HepG2 (cell line): Measurements from ENCODE around the gene ATRAID. TPM values are rescaled to one million over a fixed set of nuclear protein-coding genes. Genes with fewer than 3 reads are reported as not detected.

ENCODE experiments used
- ASH2L ChIP-seq: fragments of 300-600, 200-600 bp; sonication (generic); IDR thresholded peaks from 2 replicates; pipeline ENCODE4 v1.7.0; 2017; ENCODE audit warnings: low read depth, mild to moderate bottlenecking, moderate library complexity, mixed read lengths, low read length; ENCODE audit not compliant: insufficient read length
- FOXA3 ChIP-seq: IDR thresholded peaks from 2 replicates; pipeline ENCODE4 v1.6.1; 2016; ENCODE audit warnings: missing genetic modification reagents, missing compliant biosample characterization
- HES4 ChIP-seq: sonication (generic); formaldehyde crosslinking; IDR thresholded peaks from 2 replicates; pipeline ENCODE4 v1.9.0; 2021; ENCODE audit warnings: mild to moderate bottlenecking, missing genetic modification reagents, borderline replicate concordance
- KDM5A ChIP-seq: fragments of 200-600 bp; sonication (generic); IDR thresholded peaks from 2 replicates; pipeline ENCODE4 v1.7.0; 2018; ENCODE audit warnings: antibody characterized with exemption, mild to moderate bottlenecking, low read length, borderline replicate concordance
- MLLT10 ChIP-seq: sonication (generic); formaldehyde crosslinking; IDR thresholded peaks from 2 replicates; pipeline ENCODE4 v1.4.0; 2020; ENCODE audit warnings: missing genetic modification reagents
- NCOA5 ChIP-seq: sonication (generic); formaldehyde crosslinking; IDR thresholded peaks from 2 replicates; pipeline ENCODE4 v1.4.0; 2020; ENCODE audit warnings: missing genetic modification reagents
- POLR2G ChIP-seq: fragments of 200-400 bp; formaldehyde crosslinking; IDR thresholded peaks from 2 replicates; pipeline ENCODE4 v1.6.1; 2018; ENCODE audit warnings: mild to moderate bottlenecking, low read depth, low read length, moderate library complexity
- RAD51 ChIP-seq: fragments of 450-650 bp; IDR thresholded peaks from 2 replicates; pipeline ENCODE4 v1.6.1; 2016; ENCODE audit warnings: borderline replicate concordance
- TBP ChIP-seq: sonication (generic); formaldehyde crosslinking; IDR thresholded peaks from 2 replicates; pipeline ENCODE4 v1.5.0; 2020; ENCODE audit warnings: missing genetic modification reagents
- ZFP36L1 ChIP-seq: sonication (generic); formaldehyde crosslinking; IDR thresholded peaks from 2 replicates; pipeline ENCODE4 v1.8.0; 2022; ENCODE audit warnings: mild to moderate bottlenecking, missing genetic modification reagents, moderate library complexity
- ZNF205 ChIP-seq: IDR thresholded peaks from 2 replicates; pipeline ENCODE4 v1.6.1; 2018; ENCODE audit warnings: missing biosample characterization, missing genetic modification reagents
- ZNF207 ChIP-seq: fragments of 450-650 bp; IDR thresholded peaks from 2 replicates; pipeline ENCODE4 v1.6.1; 2016; ENCODE audit warnings: antibody characterized with exemption, borderline replicate concordance
- ZNF432 ChIP-seq: sonication (generic); formaldehyde crosslinking; IDR thresholded peaks from 2 replicates; pipeline ENCODE4 v1.5.0; 2020; ENCODE audit warnings: missing genetic modification reagents, mild to moderate bottlenecking, borderline replicate concordance
- ZNF672 ChIP-seq: sonication (generic); formaldehyde crosslinking; IDR thresholded peaks from 2 replicates; pipeline ENCODE4 v1.8.1; 2022; ENCODE audit warnings: missing genetic modification reagents
- polyA plus RNA-seq, 8 experiments: library from polyadenylated mRNA; depleted of rRNA in 3 of 8; stranded (reverse) in 7 of 8; unstranded in 1 of 8; fragments of >200 nt; fragmentation: Illumina TruSeq in 4 of 8; extraction: Trizol in 4 of 8; gene quantifications; 2 replicates each; pipeline versions ENCODE4 v1.2.1 to v1.2.3, GENCODE V29; 2011 to 2016; ENCODE audit warnings: low read depth in 4 of 8, missing spikeins in 1 of 8, mixed read lengths in 1 of 8; ENCODE audit not compliant: insufficient read depth in 1 of 8
- total RNA-seq, 5 experiments: library from RNA; depleted of rRNA; stranded (reverse); fragments of >200 nt; fragmentation: Illumina TruSeq; extraction: Trizol; gene quantifications; 2 replicates each; pipeline ENCODE4 v1.2.3, GENCODE V29; 2016; ENCODE audit warnings: low read depth in 1 of 5
- TF ChIP-seq, protein P1 (sequence below): IDR thresholded peaks from 2 replicates; pipeline ENCODE4 v1.6.1; 2016; ENCODE audit warnings: low read depth
- TF ChIP-seq, protein P2 (sequence below): sonication (generic); formaldehyde crosslinking; IDR thresholded peaks from 2 replicates; pipeline ENCODE4 v1.9.0; 2021; ENCODE audit warnings: missing genetic modification reagents, mild to moderate bottlenecking, borderline replicate concordance
- TF ChIP-seq, protein P3 (sequence below): fragments of 450-650 bp; IDR thresholded peaks from 2 replicates; pipeline ENCODE4 v1.6.1; 2017; ENCODE audit warnings: mild to moderate bottlenecking
- TF ChIP-seq, protein P4 (sequence below): sonication (generic); formaldehyde crosslinking; IDR thresholded peaks from 2 replicates; pipeline ENCODE4 v1.4.0; 2020; ENCODE audit warnings: missing genetic modification reagents

ATRAID gene
- total and polyA plus RNA-seq, 2 of the 13 experiments (the other 11 are each of a cell fraction or from before 2014, with no cell fraction given) = 207 to 382 TPM

DNA sequence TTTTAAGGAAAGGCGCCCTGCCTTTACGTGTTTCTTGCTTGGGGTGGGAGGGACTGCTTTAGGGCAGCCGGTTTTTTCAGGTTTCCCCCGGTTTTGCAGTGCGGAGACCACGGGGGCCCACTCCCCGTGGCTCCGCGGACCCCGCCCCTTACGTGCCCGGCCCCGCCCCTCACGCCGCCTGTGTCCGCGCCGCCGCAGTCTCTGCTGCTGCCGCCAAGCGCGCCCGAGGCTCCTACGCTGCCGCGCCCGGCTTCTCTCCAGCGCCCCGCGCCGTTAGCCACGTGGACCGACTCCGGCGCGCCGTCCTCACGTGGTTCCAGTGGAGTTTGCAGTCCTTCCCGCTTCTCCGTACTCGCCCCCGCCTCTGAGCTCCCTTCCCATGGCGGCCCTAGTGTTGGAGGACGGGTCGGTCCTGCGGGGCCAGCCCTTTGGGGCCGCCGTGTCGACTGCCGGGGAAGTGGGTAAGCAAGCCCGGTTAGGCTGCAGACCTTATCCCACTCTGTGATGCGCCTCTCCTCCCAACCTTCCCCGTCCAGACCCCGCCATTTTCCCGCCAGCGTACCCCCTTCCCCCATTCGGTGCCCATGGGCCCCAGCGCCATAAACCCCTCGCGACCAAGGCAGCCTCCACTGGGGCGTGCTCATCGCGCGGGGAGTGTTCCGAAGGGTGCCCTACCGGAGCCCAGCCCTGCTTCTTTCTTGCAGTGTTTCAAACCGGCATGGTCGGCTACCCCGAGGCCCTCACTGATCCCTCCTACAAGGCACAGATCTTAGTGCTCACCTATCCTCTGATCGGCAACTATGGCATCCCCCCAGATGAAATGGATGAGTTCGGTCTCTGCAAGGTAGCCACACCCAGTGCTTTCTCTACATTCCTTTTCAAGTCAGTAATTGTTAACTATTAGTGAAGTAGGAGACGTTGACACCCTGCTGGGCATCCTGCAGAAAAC lies 5.6 kb downstream of the ATRAID start, which contains the start of gene CAD (continued):
- no peak for TF ChIP-seq ZNF432 (CRISPR knock-in tag)
- TF ChIP-seq FOXA3 = no peak
- TF ChIP-seq ASH2L = no peak
- TF ChIP-seq, protein P1, sequence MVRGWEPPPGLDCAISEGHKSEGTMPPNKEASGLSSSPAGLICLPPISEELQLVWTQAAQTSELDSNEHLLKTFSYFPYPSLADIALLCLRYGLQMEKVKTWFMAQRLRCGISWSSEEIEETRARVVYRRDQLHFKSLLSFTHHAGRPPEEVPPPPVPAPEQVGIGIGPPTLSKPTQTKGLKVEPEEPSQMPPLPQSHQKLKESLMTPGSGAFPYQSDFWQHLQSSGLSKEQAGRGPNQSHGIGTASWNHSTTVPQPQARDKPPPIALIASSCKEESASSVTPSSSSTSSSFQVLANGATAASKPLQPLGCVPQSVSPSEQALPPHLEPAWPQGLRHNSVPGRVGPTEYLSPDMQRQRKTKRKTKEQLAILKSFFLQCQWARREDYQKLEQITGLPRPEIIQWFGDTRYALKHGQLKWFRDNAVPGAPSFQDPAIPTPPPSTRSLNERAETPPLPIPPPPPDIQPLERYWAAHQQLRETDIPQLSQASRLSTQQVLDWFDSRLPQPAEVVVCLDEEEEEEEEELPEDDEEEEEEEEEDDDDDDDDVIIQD (CRISPR knock-in tag) = no peak
- TF ChIP-seq POLR2G = peak; percentile 73
- TF ChIP-seq, protein P2, sequence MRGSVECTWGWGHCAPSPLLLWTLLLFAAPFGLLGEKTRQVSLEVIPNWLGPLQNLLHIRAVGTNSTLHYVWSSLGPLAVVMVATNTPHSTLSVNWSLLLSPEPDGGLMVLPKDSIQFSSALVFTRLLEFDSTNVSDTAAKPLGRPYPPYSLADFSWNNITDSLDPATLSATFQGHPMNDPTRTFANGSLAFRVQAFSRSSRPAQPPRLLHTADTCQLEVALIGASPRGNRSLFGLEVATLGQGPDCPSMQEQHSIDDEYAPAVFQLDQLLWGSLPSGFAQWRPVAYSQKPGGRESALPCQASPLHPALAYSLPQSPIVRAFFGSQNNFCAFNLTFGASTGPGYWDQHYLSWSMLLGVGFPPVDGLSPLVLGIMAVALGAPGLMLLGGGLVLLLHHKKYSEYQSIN = no peak
- peak; percentile 50; the same call in 1 of the 2 replicates for TF ChIP-seq ZNF205 (CRISPR knock-in tag)
- no peak for TF ChIP-seq ZNF207
- TF ChIP-seq ZNF672 (CRISPR knock-in tag) = no peak
- TF ChIP-seq MLLT10 = no peak
- TF ChIP-seq, protein P3, sequence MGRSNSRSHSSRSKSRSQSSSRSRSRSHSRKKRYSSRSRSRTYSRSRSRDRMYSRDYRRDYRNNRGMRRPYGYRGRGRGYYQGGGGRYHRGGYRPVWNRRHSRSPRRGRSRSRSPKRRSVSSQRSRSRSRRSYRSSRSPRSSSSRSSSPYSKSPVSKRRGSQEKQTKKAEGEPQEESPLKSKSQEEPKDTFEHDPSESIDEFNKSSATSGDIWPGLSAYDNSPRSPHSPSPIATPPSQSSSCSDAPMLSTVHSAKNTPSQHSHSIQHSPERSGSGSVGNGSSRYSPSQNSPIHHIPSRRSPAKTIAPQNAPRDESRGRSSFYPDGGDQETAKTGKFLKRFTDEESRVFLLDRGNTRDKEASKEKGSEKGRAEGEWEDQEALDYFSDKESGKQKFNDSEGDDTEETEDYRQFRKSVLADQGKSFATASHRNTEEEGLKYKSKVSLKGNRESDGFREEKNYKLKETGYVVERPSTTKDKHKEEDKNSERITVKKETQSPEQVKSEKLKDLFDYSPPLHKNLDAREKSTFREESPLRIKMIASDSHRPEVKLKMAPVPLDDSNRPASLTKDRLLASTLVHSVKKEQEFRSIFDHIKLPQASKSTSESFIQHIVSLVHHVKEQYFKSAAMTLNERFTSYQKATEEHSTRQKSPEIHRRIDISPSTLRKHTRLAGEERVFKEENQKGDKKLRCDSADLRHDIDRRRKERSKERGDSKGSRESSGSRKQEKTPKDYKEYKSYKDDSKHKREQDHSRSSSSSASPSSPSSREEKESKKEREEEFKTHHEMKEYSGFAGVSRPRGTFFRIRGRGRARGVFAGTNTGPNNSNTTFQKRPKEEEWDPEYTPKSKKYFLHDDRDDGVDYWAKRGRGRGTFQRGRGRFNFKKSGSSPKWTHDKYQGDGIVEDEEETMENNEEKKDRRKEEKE = no peak
- no peak for TF ChIP-seq KDM5A
- TF ChIP-seq HES4 (CRISPR knock-in tag) = no peak
- peak; percentile 5; the same call in 1 of the 2 replicates for TF ChIP-seq RAD51
- no peak for TF ChIP-seq ZFP36L1 (CRISPR knock-in tag)
- TF ChIP-seq, protein P4, sequence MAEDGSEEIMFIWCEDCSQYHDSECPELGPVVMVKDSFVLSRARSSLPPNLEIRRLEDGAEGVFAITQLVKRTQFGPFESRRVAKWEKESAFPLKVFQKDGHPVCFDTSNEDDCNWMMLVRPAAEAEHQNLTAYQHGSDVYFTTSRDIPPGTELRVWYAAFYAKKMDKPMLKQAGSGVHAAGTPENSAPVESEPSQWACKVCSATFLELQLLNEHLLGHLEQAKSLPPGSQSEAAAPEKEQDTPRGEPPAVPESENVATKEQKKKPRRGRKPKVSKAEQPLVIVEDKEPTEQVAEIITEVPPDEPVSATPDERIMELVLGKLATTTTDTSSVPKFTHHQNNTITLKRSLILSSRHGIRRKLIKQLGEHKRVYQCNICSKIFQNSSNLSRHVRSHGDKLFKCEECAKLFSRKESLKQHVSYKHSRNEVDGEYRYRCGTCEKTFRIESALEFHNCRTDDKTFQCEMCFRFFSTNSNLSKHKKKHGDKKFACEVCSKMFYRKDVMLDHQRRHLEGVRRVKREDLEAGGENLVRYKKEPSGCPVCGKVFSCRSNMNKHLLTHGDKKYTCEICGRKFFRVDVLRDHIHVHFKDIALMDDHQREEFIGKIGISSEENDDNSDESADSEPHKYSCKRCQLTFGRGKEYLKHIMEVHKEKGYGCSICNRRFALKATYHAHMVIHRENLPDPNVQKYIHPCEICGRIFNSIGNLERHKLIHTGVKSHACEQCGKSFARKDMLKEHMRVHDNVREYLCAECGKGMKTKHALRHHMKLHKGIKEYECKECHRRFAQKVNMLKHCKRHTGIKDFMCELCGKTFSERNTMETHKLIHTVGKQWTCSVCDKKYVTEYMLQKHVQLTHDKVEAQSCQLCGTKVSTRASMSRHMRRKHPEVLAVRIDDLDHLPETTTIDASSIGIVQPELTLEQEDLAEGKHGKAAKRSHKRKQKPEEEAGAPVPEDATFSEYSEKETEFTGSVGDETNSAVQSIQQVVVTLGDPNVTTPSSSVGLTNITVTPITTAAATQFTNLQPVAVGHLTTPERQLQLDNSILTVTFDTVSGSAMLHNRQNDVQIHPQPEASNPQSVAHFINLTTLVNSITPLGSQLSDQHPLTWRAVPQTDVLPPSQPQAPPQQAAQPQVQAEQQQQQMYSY = no peak
- TF ChIP-seq TBP (CRISPR knock-in tag) = no peak
- TF ChIP-seq NCOA5 (CRISPR knock-in tag) = no peak
